NB4 (cell line): ENCODE data around the gene TUBB4B.

Experiments used
- DNase-seq: peaks from one replicate; pipeline ENCODE4 v3.0.0; 2010; ENCODE audit warnings: low read depth
- H3K4me3 ChIP-seq: one replicate; pipeline ENCODE4 v1.5.1; 2011; ENCODE audit warnings: mild to moderate bottlenecking, low read depth, low read length, moderate library complexity
- CTCF ChIP-seq: IDR thresholded peaks from one replicate; pipeline ENCODE4 v1.5.1; 2012; ENCODE audit warnings: low read depth, low read length
- MAX ChIP-seq: IDR thresholded peaks from 2 replicates; pipeline ENCODE4 v1.6.1; 2011; ENCODE audit warnings: low read depth, low read length
- MYC ChIP-seq: IDR thresholded peaks from 2 replicates; pipeline ENCODE4 v1.6.1; 2011; ENCODE audit warnings: low read depth, low read length
- POLR2A ChIP-seq: IDR thresholded peaks from 2 replicates; pipeline ENCODE4 v1.6.1; 2011; ENCODE audit warnings: mild to moderate bottlenecking; ENCODE audit not compliant: insufficient read length; ENCODE audit errors: extremely low read depth

TUBB4B gene

GRCh38 chr9:137251194-137251461 lies 10.0 kb downstream of the TUBB4B start, which contains the start of gene STPG3:
STPG3 (plus strand) TSS chr9:137251286; CDS start chr9:137251287, 1 bp downstream.
- DNase-seq: no peak
- TF ChIP-seq CTCF: no peak
- no peak for TF ChIP-seq MYC
- no peak for TF ChIP-seq POLR2A
- no peak for TF ChIP-seq MAX
- no peak within 1 kb of the TSS for H3K4me3 ChIP-seq

DNA sequence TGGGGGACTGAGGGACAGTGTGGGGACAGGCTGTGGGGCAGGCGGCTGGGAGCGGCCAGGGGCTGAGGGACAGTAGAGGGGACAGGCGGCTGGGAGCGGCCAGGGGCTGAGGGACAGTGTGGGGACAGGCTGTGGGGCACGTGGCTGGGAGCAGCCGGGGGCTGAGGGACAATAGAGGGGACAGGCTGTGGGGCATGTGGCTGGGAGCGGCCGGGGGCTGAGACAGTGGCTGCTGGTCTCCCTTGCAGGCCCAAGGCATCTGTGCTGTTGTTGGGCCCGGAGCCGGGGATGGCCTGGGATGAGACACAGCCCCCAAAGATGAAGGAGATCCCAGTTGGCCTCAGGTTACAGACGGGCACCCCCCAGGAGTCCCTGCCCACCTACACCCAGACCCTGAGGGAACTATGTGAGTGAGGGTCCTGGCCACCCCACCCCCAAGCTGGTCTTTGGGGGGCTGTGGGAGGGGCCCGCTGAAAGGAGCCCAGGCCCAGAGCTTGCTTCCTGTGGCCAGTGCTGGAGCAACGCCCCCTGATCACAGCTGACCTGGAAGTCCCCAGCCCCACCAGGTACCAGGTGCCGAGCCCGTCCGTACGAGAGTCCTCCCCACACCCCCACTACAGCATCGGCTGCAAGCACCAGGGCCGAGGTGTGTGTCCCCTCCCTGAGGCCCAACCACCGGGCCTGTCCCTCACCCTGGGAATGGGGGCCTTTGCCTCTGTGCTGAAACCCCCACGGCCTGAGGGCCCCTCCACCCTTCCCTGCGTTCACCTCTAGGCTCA lies 10.6 kb downstream of the TUBB4B start:
- no peak overlapping the region for H3K4me3 ChIP-seq
- DNase-seq: no peak
- TF ChIP-seq CTCF (no peak), MYC (no peak), MAX (no peak), POLR2A (no peak)

DNA sequence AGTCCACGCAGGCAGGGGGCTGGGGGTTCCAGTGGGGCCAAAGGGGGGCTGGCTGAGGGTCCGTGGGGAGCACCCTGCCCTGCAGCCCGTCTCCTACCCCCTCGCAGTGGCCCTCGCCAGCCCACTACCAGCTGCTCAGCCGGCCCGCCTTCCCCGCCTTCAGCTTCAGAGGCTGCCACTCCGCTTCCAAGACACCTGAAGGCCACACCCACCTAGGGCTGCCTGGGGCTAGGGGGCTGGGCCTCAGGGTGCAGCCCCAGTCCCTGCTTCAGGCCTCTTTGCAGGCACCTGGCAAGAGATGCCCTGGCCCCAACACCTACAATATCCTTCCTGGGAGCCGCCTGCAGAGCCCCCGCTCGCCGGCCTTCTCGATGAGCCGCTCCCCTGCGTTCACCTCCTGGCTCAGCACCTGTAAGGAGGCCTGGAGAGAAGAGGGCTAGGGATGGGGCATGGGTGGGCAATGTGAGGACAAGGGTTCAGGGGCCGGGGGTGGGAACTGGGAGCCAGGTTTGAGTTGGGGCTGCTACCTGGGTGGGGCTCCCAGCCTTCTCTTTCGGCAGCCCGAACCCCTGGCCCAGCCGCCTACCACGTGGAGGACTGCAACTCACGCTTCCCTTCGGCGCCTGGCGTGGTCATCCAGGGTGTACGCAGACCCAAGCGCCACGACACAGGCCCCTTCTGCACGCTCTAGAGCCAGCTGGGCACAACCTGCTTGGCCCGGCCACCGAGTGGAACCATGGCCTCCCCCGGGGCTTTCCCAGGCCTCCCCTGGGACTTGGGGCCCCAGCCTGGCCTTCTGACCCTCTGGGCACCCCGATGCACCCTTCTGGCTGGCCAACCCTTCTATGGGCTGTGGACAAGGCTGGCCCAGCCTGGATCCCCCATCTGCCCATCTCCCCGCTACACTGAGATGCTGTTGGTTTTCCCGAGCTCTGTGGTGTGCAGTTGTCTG lies 11.7 kb downstream of the TUBB4B start:
- no peak for TF ChIP-seq MAX
- TF ChIP-seq MYC: no peak
- TF ChIP-seq CTCF: no peak
- no peak for TF ChIP-seq POLR2A
- DNase-seq: no peak
- no peak overlapping the region for H3K4me3 ChIP-seq

DNA sequence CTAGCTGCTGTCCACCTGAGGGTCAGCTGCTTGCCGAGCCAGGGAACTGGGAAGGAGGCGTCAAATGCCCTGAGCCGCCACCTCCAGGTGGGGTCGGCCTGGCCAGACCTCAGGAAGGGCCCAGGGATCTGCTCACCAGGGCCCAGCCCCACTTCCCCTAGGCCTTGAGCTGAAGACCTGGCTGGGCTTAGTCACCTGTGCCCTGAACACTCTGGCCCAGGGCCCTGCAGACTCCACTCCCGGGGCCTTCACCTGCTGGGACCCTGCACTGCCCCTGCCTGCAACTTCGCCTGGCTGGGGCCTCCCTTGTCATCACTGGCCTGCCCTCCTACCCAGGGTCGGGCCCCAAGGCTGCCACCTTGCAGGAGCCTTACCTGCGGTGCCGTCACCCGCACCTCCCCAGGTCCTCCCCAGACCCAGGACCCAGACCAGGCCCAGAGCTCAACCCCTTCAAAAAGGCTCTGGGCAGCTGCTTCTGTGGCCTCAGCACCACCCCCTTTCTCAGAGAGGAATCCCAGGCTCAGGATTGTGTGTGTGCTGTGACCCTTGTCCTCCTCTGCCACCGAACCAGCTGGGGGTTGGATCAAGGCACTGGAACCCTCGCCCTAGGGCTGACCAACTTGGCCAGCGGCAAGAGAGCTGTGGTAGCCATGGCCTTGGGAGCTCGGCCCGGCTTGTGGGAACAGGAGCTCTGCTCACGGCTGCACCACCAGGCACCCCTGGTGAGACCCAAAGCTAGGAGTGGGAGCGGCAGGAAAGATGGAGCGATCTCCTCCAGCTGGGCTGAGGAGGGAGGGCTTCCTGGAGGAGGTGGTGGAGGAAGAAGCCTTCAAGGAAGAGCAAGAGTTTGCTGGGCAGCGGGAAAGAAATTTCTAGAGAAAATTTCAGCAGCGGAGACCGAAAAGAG lies 12.9 kb downstream of the TUBB4B start:
- TF ChIP-seq MYC: no peak
- TF ChIP-seq CTCF: no peak
- no peak for TF ChIP-seq POLR2A
- TF ChIP-seq MAX: no peak
- H3K4me3 ChIP-seq: no peak overlapping the region
- DNase-seq: no peak

- peak within 1 kb of the TSS; percentile 85 for H3K4me3 ChIP-seq
- DNase-seq: peak; percentile 90
- TF ChIP-seq MAX (no peak), POLR2A (peak; percentile 88), CTCF (no peak), MYC (peak; percentile 39; the same call in 1 of the 2 replicates)
Observed at GRCh38 chr9:137254624-137255447, 13.7 kb downstream of the TUBB4B start, which contains the start of gene NELFB. NELFB (plus strand) TSS chr9:137255327.
